ENCODE measurements around the gene RSBN1L. TPM values are rescaled to one million over a fixed set of nuclear protein-coding genes. Genes with fewer than 3 reads are reported as not detected.

Gene RSBN1L
- total RNA-seq, 1 donor from 2014 or later: 27.7 TPM

DNA sequence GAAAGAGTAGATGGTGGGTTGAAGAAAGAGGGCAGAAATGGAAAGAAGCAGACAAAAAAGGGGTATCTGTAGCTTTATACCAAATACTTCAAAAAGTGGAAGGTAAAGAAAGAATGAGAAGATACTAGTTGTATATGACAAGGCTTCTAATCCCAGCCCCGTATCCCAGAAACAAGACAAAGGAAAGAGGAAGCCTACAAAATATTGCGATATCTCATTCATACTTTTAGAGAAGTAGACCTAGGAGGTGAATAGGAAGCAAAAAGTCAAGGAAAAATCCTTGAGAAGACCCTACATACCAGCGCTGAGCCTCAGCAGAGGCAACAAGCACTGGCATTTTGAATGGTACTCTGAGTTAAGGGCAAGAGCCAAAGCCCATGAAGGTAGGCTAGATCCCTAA is 128.9 kb downstream of the RSBN1L start:
- TF ChIP-seq, protein P1, sequence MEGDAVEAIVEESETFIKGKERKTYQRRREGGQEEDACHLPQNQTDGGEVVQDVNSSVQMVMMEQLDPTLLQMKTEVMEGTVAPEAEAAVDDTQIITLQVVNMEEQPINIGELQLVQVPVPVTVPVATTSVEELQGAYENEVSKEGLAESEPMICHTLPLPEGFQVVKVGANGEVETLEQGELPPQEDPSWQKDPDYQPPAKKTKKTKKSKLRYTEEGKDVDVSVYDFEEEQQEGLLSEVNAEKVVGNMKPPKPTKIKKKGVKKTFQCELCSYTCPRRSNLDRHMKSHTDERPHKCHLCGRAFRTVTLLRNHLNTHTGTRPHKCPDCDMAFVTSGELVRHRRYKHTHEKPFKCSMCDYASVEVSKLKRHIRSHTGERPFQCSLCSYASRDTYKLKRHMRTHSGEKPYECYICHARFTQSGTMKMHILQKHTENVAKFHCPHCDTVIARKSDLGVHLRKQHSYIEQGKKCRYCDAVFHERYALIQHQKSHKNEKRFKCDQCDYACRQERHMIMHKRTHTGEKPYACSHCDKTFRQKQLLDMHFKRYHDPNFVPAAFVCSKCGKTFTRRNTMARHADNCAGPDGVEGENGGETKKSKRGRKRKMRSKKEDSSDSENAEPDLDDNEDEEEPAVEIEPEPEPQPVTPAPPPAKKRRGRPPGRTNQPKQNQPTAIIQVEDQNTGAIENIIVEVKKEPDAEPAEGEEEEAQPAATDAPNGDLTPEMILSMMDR (IDR thresholded peaks at IDR 0.05): no peak
- Histone ChIP-seq H3K9me3 (peaks cover 14% of the 10 kb centered on the region), H3K4me3 (no peak overlapping the region), H3K27ac (no peak overlapping the region), H3K4me1 (no peaks in the 10 kb centered on the region), H3K36me3 (no peaks in the 10 kb centered on the region), H3K27me3 (no peaks in the 10 kb centered on the region)
- DNase-seq: no peak
- intact Hi-C loops (cut with DNase I): no loop called here
- peak; percentile 48 for ATAC-seq

DNA sequence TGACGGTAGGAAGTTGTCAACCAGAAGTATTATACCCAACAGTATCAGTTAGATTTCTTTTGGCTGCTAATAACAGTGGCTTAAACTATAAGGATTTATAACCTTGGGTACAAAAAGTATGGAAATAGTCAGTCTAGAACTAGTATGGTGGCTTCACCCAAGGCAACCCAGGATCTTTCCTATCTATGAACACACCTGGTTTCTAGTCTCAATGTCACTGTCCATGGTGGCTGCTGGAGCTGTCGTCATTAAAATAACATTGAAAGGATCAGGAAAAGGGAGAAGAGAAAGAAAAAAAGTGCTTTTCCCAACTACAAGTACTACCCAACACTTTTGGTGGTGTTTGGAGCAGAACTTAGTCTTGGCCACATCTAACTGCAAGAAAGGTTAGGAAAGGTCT is 130.0 kb downstream of the RSBN1L start:
- DNase-seq (no peak), ATAC-seq (no peak)
- no peaks in the 10 kb centered on the region for H3K36me3 ChIP-seq
- no peaks in the 10 kb centered on the region for H3K27me3 ChIP-seq
- TF ChIP-seq, protein P1 (IDR thresholded peaks at IDR 0.05): no peak
- no peak overlapping the region for H3K27ac ChIP-seq
- intact Hi-C loops (cut with DNase I): no loop called here
- H3K4me1 ChIP-seq: no peaks in the 10 kb centered on the region
- H3K9me3 ChIP-seq: peaks cover 7% of the 10 kb centered on the region
- no peak overlapping the region for H3K4me3 ChIP-seq

DNA sequence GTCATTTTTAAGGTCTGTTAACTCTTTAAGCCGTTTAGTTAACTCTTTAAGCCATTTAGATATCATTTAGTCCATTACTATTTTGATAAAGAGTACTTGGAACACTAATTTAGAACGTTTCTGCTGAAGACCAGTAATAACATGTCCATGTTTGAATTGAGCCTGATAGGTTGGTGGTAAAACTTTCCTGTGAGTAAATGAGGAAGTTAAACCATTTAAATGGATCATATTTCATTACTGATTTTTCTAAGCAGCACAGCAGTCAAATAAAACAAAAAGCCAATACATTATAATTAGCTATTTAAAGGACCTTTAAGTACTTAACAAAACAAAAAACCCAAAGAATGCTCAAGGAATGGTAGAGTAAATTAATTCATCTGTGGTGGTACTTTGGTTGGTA is 131.7 kb downstream of the RSBN1L start:
- Histone ChIP-seq H3K9me3 (peaks cover 7% of the 10 kb centered on the region), H3K27ac (no peak overlapping the region), H3K36me3 (no peaks in the 10 kb centered on the region), H3K4me3 (no peak overlapping the region), H3K4me1 (no peaks in the 10 kb centered on the region), H3K27me3 (no peaks in the 10 kb centered on the region)
- TF ChIP-seq, protein P1 (IDR thresholded peaks at IDR 0.05): no peak
- DNase-seq (no peak), ATAC-seq (no peak)
- intact Hi-C loops (cut with DNase I): no loop called here

DNA sequence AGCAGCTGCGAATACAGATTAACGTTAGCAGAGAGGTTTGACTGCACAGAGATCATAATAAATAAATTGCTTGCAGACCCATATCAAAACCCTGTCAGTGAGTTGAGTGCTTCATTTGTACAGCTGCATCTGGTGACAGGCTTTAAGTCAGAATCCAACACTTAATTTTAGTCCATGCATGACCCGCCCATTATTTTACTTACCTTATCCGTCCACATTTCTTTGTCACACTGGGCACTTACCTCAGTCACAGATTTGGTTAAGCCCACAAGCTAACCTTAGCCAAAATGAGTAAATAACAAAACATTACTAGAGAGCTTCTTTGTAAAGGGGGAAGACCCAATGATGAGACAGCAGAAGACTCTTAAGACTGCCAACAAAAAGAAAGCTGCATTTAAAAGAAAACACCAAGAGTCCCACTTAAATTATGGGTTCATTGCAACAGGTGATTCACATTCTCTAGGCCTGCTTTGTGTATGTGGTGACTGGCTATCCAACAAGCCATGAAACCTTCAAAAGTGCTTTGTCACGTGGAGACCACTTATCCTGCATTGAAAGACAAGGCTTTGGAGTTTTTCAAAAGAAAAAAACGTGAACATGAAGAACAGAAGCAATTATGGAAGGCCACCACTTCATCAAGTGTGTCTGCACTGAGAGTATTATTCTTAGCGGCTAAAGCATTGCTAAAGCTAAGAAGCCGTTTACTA is 134.5 kb downstream of the RSBN1L start:
- peaks cover 5% of the 10 kb centered on the region for H3K4me1 ChIP-seq
- TF ChIP-seq, protein P1 (IDR thresholded peaks at IDR 0.05): no peak
- no peak overlapping the region for H3K4me3 ChIP-seq
- ATAC-seq (no peak), DNase-seq (no peak)
- intact Hi-C loops (cut with DNase I): no loop called here
- H3K27ac ChIP-seq: no peak overlapping the region
- peaks cover 7% of the 10 kb centered on the region for H3K9me3 ChIP-seq
- H3K27me3 ChIP-seq: no peaks in the 10 kb centered on the region
- no peaks in the 10 kb centered on the region for H3K36me3 ChIP-seq

DNA sequence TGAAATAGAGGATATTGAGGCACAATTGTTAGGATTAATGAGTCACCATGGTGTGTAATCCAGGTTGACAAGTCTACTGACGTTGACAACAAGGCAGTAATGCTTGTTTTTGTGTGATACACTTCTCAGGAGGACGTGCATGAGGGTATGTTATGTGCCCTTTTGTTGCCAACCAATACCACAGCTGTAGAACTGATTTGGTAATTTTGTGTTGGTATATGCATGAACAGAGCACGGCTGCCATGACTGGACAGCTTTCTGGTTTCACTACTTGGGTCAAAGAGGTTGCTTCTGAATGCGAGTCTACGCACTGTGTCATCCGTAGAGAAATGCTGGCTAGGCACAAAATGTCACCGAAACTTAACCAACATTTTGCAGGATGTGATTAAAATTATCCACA is 135.2 kb downstream of the RSBN1L start:
- intact Hi-C loops (cut with DNase I): no loop called here
- no peak overlapping the region for H3K4me3 ChIP-seq
- H3K4me1 ChIP-seq: peaks cover 5% of the 10 kb centered on the region
- no peak for DNase-seq
- peaks cover 3% of the 10 kb centered on the region for H3K9me3 ChIP-seq
- no peaks in the 10 kb centered on the region for H3K27me3 ChIP-seq
- TF ChIP-seq, protein P1 (IDR thresholded peaks at IDR 0.05): no peak
- no peaks in the 10 kb centered on the region for H3K36me3 ChIP-seq
- no peak for ATAC-seq
- H3K27ac ChIP-seq: no peak overlapping the region

DNA sequence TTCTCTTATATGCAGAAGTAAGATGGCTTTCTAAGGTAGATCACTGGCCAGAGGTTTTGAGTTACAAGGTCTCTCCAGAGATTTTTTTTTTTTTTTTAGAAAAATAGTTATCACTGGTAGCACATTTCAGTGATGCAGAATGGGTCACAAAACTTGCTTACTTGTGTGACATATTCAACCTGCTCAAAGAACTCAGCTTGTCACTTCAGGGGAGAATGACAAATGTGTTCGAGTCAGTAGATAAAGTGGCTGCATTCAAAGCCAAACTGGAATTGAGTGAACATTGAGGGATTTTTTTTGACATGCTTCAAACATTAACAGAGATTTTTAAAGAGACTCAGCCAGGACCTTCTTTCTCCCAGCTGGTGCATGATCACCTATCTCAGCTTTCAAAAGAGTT is 135.7 kb downstream of the RSBN1L start:
- ATAC-seq: no peak
- Histone ChIP-seq H3K4me3 (no peak overlapping the region), H3K36me3 (no peaks in the 10 kb centered on the region), H3K9me3 (no peaks in the 10 kb centered on the region), H3K4me1 (peaks cover 5% of the 10 kb centered on the region), H3K27me3 (no peaks in the 10 kb centered on the region), H3K27ac (no peak overlapping the region)
- no peak for DNase-seq
- intact Hi-C loops (cut with DNase I): no loop called here
- TF ChIP-seq, protein P1 (IDR thresholded peaks at IDR 0.05): no peak
